ENCODE data around the gene GRIA4. TPM values are rescaled to one million over a fixed set of nuclear protein-coding genes. Genes with fewer than 3 reads are reported as not detected.

The GRIA4 gene
- total and polyA plus RNA-seq, 11 donors = 0.45 TPM; not detected in 10

- H3K4me1 ChIP-seq = no peaks in the 10 kb centered on the region
- H3K4me3 ChIP-seq = no peak overlapping the region
- TF ChIP-seq POLR2A (IDR thresholded peaks at IDR 0.05) = no peak
- TF ChIP-seq, protein P1, sequence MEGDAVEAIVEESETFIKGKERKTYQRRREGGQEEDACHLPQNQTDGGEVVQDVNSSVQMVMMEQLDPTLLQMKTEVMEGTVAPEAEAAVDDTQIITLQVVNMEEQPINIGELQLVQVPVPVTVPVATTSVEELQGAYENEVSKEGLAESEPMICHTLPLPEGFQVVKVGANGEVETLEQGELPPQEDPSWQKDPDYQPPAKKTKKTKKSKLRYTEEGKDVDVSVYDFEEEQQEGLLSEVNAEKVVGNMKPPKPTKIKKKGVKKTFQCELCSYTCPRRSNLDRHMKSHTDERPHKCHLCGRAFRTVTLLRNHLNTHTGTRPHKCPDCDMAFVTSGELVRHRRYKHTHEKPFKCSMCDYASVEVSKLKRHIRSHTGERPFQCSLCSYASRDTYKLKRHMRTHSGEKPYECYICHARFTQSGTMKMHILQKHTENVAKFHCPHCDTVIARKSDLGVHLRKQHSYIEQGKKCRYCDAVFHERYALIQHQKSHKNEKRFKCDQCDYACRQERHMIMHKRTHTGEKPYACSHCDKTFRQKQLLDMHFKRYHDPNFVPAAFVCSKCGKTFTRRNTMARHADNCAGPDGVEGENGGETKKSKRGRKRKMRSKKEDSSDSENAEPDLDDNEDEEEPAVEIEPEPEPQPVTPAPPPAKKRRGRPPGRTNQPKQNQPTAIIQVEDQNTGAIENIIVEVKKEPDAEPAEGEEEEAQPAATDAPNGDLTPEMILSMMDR (IDR thresholded peaks at IDR 0.05) = no peak
- H3K27ac ChIP-seq = no peak overlapping the region
- intact Hi-C loops (cut with DNase I) = no loop called here
- H3K9me3 ChIP-seq = no peaks in the 10 kb centered on the region
- DNase-seq (no peak), ATAC-seq (no peak)
- H3K27me3 ChIP-seq = peaks cover 0 to 10% (median 0%) of the 10 kb centered on the region in 9 donors
- H3K36me3 ChIP-seq = no peaks in the 10 kb centered on the region
- WGBS, 4 donors = 64 to 76% (median 70%) methylated on average over 2 of the region's 2 CpGs
Observed at GRCh38 chr11:105618343-105618955, 8.6 kb downstream of the GRIA4 start.

DNA sequence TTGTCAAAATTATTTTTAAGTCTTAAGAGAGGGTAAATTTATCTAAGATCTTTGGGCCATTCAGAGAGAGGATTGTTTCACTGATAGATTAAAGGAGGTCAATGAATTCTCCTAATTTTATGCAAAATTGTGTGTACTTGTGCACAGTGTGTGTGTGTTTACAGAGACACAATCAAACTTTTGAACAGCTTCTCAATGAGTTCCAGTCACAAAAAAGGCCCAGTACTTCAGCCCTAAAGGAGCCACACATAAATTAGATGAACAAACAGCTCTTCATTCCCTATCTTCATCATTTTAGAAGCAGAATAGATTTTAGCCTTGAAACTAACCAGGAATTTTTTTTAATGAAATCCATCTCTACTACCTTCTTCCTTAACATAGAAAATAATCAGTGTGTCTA is 9.7 kb downstream of the GRIA4 start:
- Histone ChIP-seq H3K27ac (no peak overlapping the region), H3K9me3 (no peaks in the 10 kb centered on the region), H3K36me3 (no peaks in the 10 kb centered on the region), H3K27me3 (peaks cover 0 to 4% (median 0%) of the 10 kb centered on the region in 9 donors), H3K4me1 (no peaks in the 10 kb centered on the region), H3K4me3 (no peak overlapping the region)
- TF ChIP-seq POLR2A (IDR thresholded peaks at IDR 0.05) = no peak
- TF ChIP-seq, protein P1 (IDR thresholded peaks at IDR 0.05) = no peak
- intact Hi-C loops (cut with DNase I) = no loop called here
- DNase-seq (no peak), ATAC-seq (no peak)

DNA sequence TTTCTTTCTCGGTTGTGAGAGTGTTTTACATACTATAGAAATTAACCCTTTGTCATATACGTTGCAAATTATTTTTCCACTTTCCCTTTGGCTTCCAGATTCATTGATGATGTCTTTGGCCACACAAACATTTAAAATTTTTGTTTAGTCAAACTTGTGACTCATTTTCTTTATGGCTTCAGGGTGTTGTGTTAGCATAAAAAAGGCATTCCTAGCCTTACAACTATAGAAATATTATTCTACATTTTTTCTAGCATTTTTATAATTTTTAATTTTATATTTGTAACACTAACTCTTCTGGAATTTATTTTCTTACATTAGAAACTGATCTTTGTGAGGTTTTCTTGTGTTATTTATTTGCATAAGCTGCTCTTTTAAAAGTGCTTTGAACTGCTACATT is 12.1 kb downstream of the GRIA4 start:
- Histone ChIP-seq H3K4me1 (no peaks in the 10 kb centered on the region), H3K27ac (no peak overlapping the region), H3K9me3 (no peaks in the 10 kb centered on the region), H3K27me3 (no peaks in the 10 kb centered on the region), H3K36me3 (no peaks in the 10 kb centered on the region), H3K4me3 (no peak overlapping the region)
- DNase-seq (no peak), ATAC-seq (no peak)
- intact Hi-C loops (cut with DNase I) = no loop called here
- WGBS, 4 donors = 52 to 59% (median 54%) methylated on average over 2 of the region's 2 CpGs
- no peak for TF ChIP-seq POLR2A (IDR thresholded peaks at IDR 0.05)
- TF ChIP-seq, protein P1 (IDR thresholded peaks at IDR 0.05) = no peak

DNA sequence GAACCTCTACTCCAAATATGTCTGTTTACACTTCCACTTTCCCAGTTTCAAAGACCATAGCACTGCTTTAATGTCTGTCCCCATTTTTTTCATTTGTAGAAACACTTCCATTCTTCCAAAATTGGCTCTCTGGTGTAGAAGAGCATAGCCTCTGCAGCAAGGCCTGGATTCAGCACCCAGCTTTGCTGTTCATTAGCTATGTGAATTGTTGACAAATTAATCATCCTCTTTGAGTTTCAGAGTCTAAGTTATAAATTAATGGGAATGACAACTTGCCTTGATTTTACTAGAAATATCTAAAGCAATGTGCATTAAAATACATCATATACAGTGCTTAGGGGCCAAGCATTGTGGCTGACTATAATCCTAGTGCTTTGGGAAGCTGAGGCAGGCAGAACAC is 22.4 kb downstream of the GRIA4 start:
- no peak overlapping the region for H3K4me3 ChIP-seq
- H3K36me3 ChIP-seq = no peaks in the 10 kb centered on the region
- H3K9me3 ChIP-seq = no peaks in the 10 kb centered on the region
- no peak overlapping the region for H3K27ac ChIP-seq
- ATAC-seq (no peak), DNase-seq (no peak)
- H3K27me3 ChIP-seq = no peaks in the 10 kb centered on the region
- intact Hi-C loops (cut with DNase I) = no loop called here
- H3K4me1 ChIP-seq = no peaks in the 10 kb centered on the region
- TF ChIP-seq POLR2A (IDR thresholded peaks at IDR 0.05) = no peak
- TF ChIP-seq, protein P1 (IDR thresholded peaks at IDR 0.05) = no peak

Measured in heart left ventricle (tissue), 16 donors.